Activated naive CD4-positive, alpha-beta T cell treated with anti-CD3 and anti-CD28 coated beads, Interleukin-2, amount 10 ng/mL, durations not matched to agents 5 hours and 36 hours (primary cell): ENCODE measurements around the gene VANGL1. TPM values are rescaled to one million over a fixed set of nuclear protein-coding genes. Genes with fewer than 3 reads are reported as not detected.

Source experiments
- total RNA-seq, 2 experiments: library from RNA; stranded (reverse); gene quantifications; one replicate each; pipeline ENCODE4 v1.2.3, GENCODE V29; 2021

The VANGL1 gene
- 10 to 100 TPM; 11.6 to 12.0 TPM for total RNA-seq

DNA sequence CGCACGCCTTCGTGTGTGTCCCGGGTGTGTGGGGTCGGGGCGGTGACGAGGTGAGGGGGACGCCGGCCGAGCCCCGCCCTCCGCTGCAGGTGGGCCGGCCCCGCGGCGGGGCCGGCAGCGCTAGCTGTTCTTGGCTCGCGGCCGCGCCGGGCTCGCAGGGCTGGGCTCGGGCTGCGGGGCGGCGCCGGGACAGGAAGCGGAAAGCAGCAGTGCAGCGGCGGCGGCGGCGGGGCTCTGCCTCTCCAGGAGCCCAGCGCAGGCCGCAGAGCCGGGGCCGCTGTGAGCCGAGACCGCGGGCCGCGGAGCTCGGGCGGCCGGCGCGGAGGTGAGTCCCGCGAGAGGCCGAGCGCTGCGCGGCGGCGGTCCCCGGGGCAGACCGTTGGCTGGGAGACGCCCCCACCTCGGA lies at the start of gene VANGL1:
TSS of gene VANGL1 (plus strand) at position 209 of the 406 bp plus-strand sequence. CDS start 9,444 bp downstream, outside the sequence.

Other genes with a start within 250 kb of the VANGL1 start
- not detected for gene CASQ2, start 126.7 kb downstream of the VANGL1 start, total RNA-seq
- not detected for gene NHLH2, start 199.2 kb downstream of the VANGL1 start, total RNA-seq